SH-SY5Y (cell line): Measurements from ENCODE around the gene COX5B.

Experiments used
- GATA2 ChIP-seq: IDR thresholded peaks from 2 replicates; pipeline ENCODE4 v1.6.1; 2011; ENCODE audit warnings: mild to moderate bottlenecking, low read depth, low read length
- GATA3 ChIP-seq: IDR thresholded peaks from 2 replicates; pipeline ENCODE4 v1.6.1; 2011; ENCODE audit warnings: low read depth, mild to moderate bottlenecking, low read length, moderate library complexity

The COX5B gene

GRCh38 chr2:97658691-97659157 is 12.9 kb downstream of the COX5B start:
- TF ChIP-seq GATA2 (no peak), GATA3 (no peak)

GRCh38 chr2:97659256-97660043 is 13.6 kb downstream of the COX5B start:
- no peak for TF ChIP-seq GATA2
- TF ChIP-seq GATA3, result no peak

GRCh38 chr2:97660044-97660774 is 14.3 kb downstream of the COX5B start:
- TF ChIP-seq GATA3, result no peak
- TF ChIP-seq GATA2, result no peak

- TF ChIP-seq GATA2 (no peak), GATA3 (no peak)
Measured at GRCh38 chr2:97660775-97661389, 15.0 kb downstream of the COX5B start.

- no peak for TF ChIP-seq GATA2
- TF ChIP-seq GATA3, result no peak
Measured at GRCh38 chr2:97661927-97662326, 16.1 kb downstream of the COX5B start.

- no peak for TF ChIP-seq GATA3
- no peak for TF ChIP-seq GATA2
Measured at GRCh38 chr2:97662386-97662894, 16.6 kb downstream of the COX5B start.

GRCh38 chr2:97662895-97663625 is 17.2 kb downstream of the COX5B start:
- no peak for TF ChIP-seq GATA3
- peak; percentile 27; the same call in 1 of the 2 replicates for TF ChIP-seq GATA2

GRCh38 chr2:97663626-97663961 is 17.7 kb downstream of the COX5B start:
- no peak for TF ChIP-seq GATA3

GRCh38 chr2:97663962-97664635 is 18.2 kb downstream of the COX5B start, which contains the start of gene ACTR1B:
ACTR1B (minus strand) TSS chr2:97664044; CDS start chr2:97663890, 154 bp downstream.
- TF ChIP-seq GATA2 (no peak), GATA3 (no peak)

GRCh38 chr2:97664636-97664970 is 18.7 kb downstream of the COX5B start:
- TF ChIP-seq GATA3 (no peak), GATA2 (no peak)

GRCh38 chr2:97669448-97669847 is 23.6 kb downstream of the COX5B start, which contains the start of gene C2orf92:
C2orf92 (plus strand) TSS chr2:97669713; CDS start chr2:97669789, 76 bp downstream.
- TF ChIP-seq GATA2, result no peak
- TF ChIP-seq GATA3, result no peak

- TF ChIP-seq GATA2, result no peak
- TF ChIP-seq GATA3, result no peak
Measured at GRCh38 chr2:97670471-97670870, 24.6 kb downstream of the COX5B start.

GRCh38 chr2:97671526-97671925 is 25.7 kb downstream of the COX5B start:
- TF ChIP-seq GATA3 (no peak), GATA2 (no peak)
